AG09309 (cell line): ENCODE measurements around the gene ANXA4.
"Not testable (repeated sequence)": the region's sequence is repeated elsewhere in the genome, so short reads cannot be mapped to it uniquely, and the experiment has no call there.

Experiments used
- DNase-seq: peaks from one replicate; pipeline ENCODE4 v3.0.0-alpha.2; 2010; ENCODE audit warnings: low read depth
- H3K4me3 ChIP-seq: 2 replicates; pipeline ENCODE4 v1.5.1; 2011; ENCODE audit warnings: mild to moderate bottlenecking, low read depth, low read length, moderate library complexity; ENCODE audit not compliant: control insufficient read depth
- TF ChIP-seq, protein P1 (sequence below): IDR thresholded peaks from 2 replicates; pipeline ENCODE4 v1.5.1; 2011; ENCODE audit warnings: mild to moderate bottlenecking, low read depth, low read length, inconsistent platforms; ENCODE audit not compliant: insufficient read depth, control insufficient read depth; ENCODE audit errors: missing control alignments

The ANXA4 gene

DNA sequence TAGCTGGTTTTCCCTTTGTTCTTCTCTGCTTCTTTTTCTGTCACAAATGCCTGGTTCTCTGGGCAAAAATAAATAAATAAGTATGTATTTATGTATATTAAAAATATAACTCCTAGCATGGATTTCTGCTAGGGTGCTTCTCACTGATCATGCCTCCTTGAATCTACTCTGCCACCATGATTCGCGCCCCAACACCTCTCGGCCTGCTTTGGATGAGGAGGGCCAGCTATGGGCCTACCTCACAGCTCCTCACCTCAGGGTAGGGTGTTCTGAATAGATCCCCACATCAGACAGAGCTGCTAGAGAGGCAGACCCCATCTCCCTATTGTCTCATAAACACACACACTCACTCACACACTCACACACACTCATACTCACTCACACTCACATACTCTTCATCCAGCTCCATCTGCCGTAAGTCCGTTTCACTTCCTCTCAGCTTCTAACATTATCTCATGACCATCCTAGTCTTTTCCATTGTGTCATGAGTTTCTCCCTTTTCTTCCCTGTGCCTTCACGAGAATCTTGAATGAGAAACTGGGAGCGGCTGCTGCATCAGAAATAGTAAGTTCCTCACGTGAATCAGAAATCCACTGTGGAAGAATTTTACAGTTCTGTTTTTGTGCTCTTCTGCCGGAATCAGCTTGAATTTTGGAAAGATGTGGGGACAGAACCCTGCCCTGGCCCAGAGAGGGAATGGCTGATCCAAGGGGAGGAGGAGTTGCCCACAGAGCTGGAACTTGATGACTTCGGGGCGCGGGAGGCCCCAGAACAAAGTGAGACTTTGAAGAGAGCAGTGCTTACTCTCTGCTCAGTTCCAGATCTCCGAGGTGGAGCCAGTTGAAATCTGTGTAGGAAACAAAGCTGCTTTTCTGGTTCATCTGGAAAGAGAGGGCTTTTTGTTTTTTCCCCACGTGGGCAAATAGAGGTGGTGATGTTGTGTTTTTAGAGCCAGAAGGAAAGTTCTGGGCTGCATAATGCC, 20.9 kb downstream of the ANXA4 start:
- no peak for DNase-seq
- no peak overlapping the region for H3K4me3 ChIP-seq
- TF ChIP-seq, protein P1, sequence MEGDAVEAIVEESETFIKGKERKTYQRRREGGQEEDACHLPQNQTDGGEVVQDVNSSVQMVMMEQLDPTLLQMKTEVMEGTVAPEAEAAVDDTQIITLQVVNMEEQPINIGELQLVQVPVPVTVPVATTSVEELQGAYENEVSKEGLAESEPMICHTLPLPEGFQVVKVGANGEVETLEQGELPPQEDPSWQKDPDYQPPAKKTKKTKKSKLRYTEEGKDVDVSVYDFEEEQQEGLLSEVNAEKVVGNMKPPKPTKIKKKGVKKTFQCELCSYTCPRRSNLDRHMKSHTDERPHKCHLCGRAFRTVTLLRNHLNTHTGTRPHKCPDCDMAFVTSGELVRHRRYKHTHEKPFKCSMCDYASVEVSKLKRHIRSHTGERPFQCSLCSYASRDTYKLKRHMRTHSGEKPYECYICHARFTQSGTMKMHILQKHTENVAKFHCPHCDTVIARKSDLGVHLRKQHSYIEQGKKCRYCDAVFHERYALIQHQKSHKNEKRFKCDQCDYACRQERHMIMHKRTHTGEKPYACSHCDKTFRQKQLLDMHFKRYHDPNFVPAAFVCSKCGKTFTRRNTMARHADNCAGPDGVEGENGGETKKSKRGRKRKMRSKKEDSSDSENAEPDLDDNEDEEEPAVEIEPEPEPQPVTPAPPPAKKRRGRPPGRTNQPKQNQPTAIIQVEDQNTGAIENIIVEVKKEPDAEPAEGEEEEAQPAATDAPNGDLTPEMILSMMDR = no peak

DNA sequence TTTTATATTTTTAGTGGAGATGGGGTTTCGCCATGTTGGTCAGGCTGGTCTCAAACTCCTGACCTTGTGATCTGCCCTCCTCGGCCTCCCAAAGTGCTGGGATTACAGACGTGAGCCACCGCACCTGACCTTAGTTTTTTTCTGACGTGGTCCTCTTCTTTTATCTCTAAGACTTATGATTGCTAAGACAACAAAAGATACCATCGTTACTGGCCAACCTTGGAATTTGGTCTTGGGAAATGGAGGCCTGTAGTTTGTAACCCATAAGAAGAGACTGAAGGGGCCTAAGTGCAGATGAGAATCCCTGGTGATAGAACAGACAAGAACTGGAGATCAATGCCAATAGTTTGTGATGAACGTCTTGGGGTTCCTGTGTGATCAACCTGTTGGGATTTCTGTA, 21.9 kb downstream of the ANXA4 start:
- H3K4me3 ChIP-seq, DNase-seq: not testable (repeated sequence)

DNA sequence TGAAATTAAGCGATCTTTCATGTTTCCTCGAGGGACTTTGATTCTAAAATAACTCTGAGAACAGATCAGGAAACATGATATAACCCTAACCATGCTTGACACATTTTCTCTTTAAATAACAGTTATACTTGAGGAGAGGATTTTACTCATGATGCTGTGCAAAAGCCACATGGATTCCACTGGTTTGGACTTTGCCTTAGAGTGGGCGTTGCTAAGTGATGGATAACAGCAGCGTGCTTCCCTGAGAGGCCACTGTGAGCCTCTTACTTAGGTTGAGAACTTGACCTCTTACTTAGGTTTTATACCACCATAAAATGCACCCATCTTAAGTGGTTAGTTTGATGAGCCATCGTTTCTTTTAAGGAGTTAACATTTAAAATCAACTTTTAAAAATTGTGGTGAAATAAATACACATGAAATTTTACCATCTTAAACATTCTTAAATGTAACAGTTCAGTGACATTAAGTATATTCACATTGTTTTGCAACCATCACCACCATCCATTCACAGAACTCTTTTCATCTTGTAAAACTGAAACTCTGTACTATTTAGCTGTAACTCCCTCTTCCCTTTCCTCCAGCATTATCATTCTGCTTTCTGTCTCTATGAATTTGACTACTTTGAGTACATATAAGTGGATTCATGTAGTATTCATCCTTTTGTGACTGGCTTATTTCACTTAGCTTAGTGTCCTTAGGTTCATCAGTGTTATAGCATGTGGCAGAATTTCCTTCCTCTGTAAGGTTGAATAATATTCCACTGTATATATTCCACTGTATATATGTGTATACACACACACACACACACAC, 22.6 kb downstream of the ANXA4 start:
- H3K4me3 ChIP-seq = no peak overlapping the region
- DNase-seq = no peak
- TF ChIP-seq, protein P1 = no peak

DNA sequence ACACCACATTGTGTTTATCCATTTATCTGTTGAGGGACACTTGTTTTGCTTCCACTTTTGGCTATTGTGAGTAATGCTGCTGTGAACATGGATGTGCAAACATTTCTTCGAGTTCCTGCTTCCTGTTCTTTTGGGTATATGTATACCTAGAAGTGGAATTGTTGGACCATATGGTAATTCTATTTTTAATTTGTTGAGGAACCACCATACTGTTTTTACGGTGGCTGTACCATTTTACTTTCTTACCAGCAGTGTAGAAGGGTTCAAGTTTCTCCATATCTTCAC, 23.1 kb downstream of the ANXA4 start:
- DNase-seq = no peak
- no peak overlapping the region for H3K4me3 ChIP-seq
- TF ChIP-seq, protein P1 = no peak

DNA sequence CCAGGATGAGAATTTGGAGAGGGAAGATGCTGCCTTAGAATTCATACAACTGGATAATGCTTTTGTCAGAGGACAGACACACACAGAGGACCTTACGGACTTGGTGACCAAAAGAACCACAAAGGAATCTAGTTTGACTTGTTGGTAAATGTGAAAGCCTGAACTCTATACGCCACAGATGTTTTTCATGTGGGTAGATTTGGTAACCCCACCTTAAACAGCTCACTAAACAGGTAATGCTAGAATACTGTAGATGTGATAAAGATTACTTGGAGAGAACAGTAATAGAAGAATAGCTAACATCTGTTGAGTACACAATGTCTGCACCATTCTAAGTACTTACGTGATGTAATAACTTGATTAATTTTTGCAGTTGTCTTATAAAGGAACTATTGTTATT, 24.1 kb downstream of the ANXA4 start:
- TF ChIP-seq, protein P1 = no peak
- DNase-seq = no peak
- no peak overlapping the region for H3K4me3 ChIP-seq

DNA sequence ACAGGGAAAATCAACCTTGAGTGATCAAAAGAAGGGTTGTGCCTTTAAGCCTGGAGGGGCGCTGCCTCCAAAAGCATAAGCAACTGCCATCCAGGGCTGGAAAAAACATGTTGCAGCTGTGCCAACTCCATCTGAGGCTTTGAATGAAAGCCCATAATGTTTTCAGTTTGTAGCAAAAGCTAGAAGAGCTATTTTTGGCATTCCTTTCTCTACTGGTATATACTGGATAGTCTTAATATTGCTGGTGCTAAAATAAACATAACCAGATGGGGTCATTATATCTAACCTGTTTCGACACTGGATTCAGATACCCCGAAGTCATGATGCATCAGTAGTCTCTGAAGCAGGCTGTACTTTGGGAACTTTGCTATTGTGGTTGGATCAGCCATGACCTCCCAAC, 25.1 kb downstream of the ANXA4 start:
- DNase-seq = peak; percentile 71
- TF ChIP-seq, protein P1 = peak; percentile 35
- no peak overlapping the region for H3K4me3 ChIP-seq

DNA sequence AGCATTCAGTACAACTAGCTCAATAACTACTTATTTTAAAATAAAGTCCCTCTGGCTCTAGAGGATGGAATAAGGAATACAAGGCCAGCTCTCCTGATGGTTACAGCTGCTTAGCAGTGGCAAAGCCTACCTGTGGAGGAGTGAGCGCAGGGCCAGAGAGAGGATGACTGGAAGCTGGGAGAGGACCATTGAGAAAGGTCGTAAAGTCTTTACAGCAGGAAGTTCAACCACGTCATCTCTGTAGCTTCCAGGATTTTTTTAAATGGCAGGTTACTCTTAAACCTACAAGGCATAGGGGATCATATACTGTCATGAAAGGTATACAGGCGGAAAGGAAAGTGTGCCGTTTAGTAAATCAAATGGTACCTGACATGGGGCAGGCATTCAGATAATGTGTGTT, 26.3 kb downstream of the ANXA4 start:
- TF ChIP-seq, protein P1 = no peak
- DNase-seq = no peak
- H3K4me3 ChIP-seq = no peak overlapping the region
